ENCODE measurements around the gene ZNF761. TPM values are rescaled to one million over a fixed set of nuclear protein-coding genes. Genes with fewer than 3 reads are reported as not detected.
"Not testable (repeated sequence)": the region's sequence is repeated elsewhere in the genome, so short reads cannot be mapped to it uniquely, and the experiment has no call there.

Gene ZNF761
- total RNA-seq, 2 experiments from 2014 or later = 14.0 to 16.0 TPM

DNA sequence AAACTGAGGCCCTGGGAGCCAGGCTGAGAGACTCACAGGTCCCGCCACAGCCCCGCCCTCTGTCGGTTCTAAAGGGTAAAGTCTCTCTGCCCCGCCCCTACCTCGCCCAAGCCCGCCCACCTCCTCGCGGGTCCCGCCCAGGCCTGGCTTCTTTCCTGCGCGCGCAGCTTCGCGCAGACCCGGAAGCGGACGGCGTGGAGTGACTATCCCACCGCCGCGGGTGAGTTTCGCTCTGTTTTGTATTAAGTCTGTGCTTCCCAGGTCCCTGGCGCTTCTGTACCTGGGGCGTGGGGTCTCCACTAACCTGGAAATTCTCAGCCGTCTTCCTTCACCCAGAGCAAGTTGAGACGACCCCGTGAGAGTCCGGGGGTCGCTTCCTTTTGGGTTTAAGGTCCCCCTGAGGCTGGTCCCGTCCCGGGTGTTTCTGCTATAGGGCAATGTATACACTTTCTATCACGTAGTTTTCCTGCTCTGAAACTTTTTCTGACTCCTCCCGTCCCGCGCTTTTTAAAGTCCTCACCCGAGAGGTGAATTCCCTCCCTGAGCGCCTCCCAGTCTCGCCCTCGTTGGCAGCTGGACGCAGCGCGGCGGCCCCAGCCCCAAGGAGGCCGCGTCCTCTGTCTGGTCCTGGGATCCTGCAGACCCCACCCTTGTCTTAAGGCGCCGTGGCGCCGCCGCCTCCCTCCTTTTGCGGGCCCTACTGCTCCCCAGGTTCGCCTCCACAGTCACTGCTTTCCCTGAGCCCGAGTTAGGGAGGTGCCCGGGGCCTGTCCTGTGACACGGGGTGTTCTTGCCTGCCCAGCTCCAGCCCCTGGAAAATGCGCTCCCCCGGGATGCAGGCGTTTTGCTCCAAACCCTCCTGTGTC is 36.6 kb upstream of the ZNF761 start, which contains the start of gene ZNF765:
Gene ZNF765, plus strand, starts transcription at position 176 of the 866 bp plus-strand sequence. CDS start 2,867 bp downstream, outside the sequence.
- peak; percentile 92 for DNase-seq (ENCODE audit: low spot score)
- H3K36me3 ChIP-seq (ENCODE audit: insufficient read depth, low read length) = peaks cover 19% of the 10 kb centered on the region
- H3K4me3 ChIP-seq (ENCODE audit: low read depth, low read length, poor library complexity, severe bottlenecking) = peak within 1 kb of the TSS; percentile 87
- H3K4me1 ChIP-seq (ENCODE audit: insufficient read depth, low read length, poor library complexity, severe bottlenecking) = peaks cover 15% of the 10 kb centered on the region
- peak within 1 kb of the TSS; percentile 77; the same call in 1 of the 2 replicates for H2AFZ ChIP-seq (ENCODE audit: low read length)
- ChIA-PET POLR2A (no interaction called here), CTCF (ENCODE audit: unreplicated experiment) (no interaction called here)
- H4K20me1 ChIP-seq (ENCODE audit: insufficient read depth, low read length) = no peaks in the 10 kb centered on the region
- H3K9me2 ChIP-seq (ENCODE audit: insufficient read depth, low read length) = no peaks in the 10 kb centered on the region
- no peaks in the 10 kb centered on the region for H3K9me3 ChIP-seq (ENCODE audit: low read length)
- peak within 1 kb of the TSS; percentile 74 for H3K4me2 ChIP-seq (ENCODE audit: low read length)
- peak within 1 kb of the TSS; percentile 38 for H3K27ac ChIP-seq (ENCODE audit: low read depth, low read length, poor library complexity, severe bottlenecking)
- peaks cover 13% of the 10 kb centered on the region; the same call in 1 of the 2 replicates for H3K79me2 ChIP-seq (ENCODE audit: insufficient read depth, low read depth, low read length)
- TSS peak; percentile 61 for BruUV-seq (replicated peaks)
- no peak for TF ChIP-seq EZH2phosphoT487 (IDR thresholded peaks at IDR 0.05; ENCODE audit: borderline replicate concordance, low read depth, low read length)
- TF ChIP-seq, protein P1, sequence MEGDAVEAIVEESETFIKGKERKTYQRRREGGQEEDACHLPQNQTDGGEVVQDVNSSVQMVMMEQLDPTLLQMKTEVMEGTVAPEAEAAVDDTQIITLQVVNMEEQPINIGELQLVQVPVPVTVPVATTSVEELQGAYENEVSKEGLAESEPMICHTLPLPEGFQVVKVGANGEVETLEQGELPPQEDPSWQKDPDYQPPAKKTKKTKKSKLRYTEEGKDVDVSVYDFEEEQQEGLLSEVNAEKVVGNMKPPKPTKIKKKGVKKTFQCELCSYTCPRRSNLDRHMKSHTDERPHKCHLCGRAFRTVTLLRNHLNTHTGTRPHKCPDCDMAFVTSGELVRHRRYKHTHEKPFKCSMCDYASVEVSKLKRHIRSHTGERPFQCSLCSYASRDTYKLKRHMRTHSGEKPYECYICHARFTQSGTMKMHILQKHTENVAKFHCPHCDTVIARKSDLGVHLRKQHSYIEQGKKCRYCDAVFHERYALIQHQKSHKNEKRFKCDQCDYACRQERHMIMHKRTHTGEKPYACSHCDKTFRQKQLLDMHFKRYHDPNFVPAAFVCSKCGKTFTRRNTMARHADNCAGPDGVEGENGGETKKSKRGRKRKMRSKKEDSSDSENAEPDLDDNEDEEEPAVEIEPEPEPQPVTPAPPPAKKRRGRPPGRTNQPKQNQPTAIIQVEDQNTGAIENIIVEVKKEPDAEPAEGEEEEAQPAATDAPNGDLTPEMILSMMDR (conservative IDR thresholded peaks at IDR 0.05; ENCODE audit: low read length) = peak; percentile 47
- intact Hi-C loops (cut with micrococcal nuclease; ENCODE audit: unreplicated experiment) = loop anchor here (10.0 kb wide), 1 partner anchor 200 kb away; the partner anchor contains the start of gene ZNF665

DNA sequence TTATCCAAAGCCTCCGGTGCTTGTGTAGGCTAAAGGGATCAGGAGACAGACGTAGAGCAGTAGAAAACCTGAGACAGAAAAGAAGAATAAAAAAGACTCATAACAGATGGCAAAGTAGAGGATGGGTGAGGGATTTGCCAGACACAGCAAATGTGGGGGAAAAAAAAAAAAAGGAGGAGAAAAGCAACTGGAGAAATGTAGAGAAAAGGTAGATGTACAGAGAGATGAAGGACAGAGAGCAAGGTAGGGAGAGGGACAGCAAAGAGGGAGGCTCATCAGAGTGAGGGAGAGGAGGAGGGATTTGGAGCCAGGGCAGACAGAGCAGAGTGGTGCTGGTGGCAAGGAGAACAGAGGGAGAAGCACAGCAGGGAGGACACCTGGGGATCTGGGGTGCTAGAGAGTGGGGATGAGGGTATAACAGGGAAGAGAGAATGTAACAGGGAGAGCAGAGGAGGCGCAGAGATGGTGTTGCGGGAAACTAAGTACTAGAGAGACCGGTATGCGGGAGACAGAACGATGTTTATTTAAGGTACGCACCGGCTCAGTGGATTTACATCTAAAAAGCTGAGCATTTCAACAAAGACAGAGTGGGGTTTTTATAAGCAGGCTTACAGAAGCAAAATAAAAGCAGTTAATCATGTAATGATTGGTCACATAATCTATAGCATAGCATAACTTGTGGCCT is 35.8 kb upstream of the ZNF761 start:
- peak overlapping the region; percentile 87 for H3K4me3 ChIP-seq (ENCODE audit: low read depth, low read length, poor library complexity, severe bottlenecking)
- H3K9me2 ChIP-seq (ENCODE audit: insufficient read depth, low read length); CTCF ChIA-PET (ENCODE audit: unreplicated experiment); H3K27ac ChIP-seq (ENCODE audit: low read depth, low read length, poor library complexity, severe bottlenecking); H3K9me3 ChIP-seq (ENCODE audit: low read length); H3K4me1 ChIP-seq (ENCODE audit: insufficient read depth, low read length, poor library complexity, severe bottlenecking); DNase-seq (ENCODE audit: low spot score); BruUV-seq (replicated peaks); H4K20me1 ChIP-seq (ENCODE audit: insufficient read depth, low read length): not testable (repeated sequence)
- peaks cover 27% of the 10 kb centered on the region for H3K36me3 ChIP-seq (ENCODE audit: insufficient read depth, low read length)
- peaks cover 13% of the 10 kb centered on the region; the same call in 1 of the 2 replicates for H3K79me2 ChIP-seq (ENCODE audit: insufficient read depth, low read depth, low read length)
- intact Hi-C loops (cut with micrococcal nuclease; ENCODE audit: unreplicated experiment) = loop anchor here (10.0 kb wide), 1 partner anchor 201 kb away; the partner anchor contains the start of gene ZNF665
- peak overlapping the region; percentile 77; the same call in 1 of the 2 replicates for H2AFZ ChIP-seq (ENCODE audit: low read length)
- POLR2A ChIA-PET = interaction anchor here (0.6 kb wide), 1 partner anchor 9 kb away, joined by 3 read pairs; no protein-coding TSS in a partner anchor
- peak overlapping the region; percentile 74 for H3K4me2 ChIP-seq (ENCODE audit: low read length)

DNA sequence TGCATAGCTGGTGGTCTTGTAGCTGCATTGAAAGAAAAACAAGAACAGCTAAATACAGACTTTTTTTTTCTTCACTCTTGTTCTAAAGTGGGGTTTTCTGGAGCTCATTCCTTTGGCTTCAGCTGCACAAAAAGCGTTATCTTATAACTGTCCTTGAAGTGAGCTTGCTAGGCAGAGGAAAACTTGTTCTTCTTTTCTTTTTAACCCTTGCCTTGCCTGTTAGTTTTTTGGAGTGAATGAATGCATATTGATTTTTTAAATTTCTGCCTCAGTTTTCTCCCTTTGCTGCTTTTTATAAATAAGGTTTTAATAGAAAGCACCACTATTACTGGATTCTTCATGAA is 35.3 kb upstream of the ZNF761 start:
- Histone ChIP-seq H2AFZ (ENCODE audit: low read length) (no peak overlapping the region), H3K36me3 (ENCODE audit: insufficient read depth, low read length) (peaks cover 30% of the 10 kb centered on the region), H3K4me3 (ENCODE audit: low read depth, low read length, poor library complexity, severe bottlenecking) (peak overlapping the region; percentile 87), H3K4me2 (ENCODE audit: low read length) (peak overlapping the region; percentile 74), H3K79me2 (ENCODE audit: insufficient read depth, low read depth, low read length) (peaks cover 13% of the 10 kb centered on the region; the same call in 1 of the 2 replicates), H3K9me3 (ENCODE audit: low read length) (no peaks in the 10 kb centered on the region), H3K27ac (ENCODE audit: low read depth, low read length, poor library complexity, severe bottlenecking) (no peak overlapping the region), H3K9me2 (ENCODE audit: insufficient read depth, low read length) (no peaks in the 10 kb centered on the region), H4K20me1 (ENCODE audit: insufficient read depth, low read length) (no peaks in the 10 kb centered on the region), H3K4me1 (ENCODE audit: insufficient read depth, low read length, poor library complexity, severe bottlenecking) (peaks cover 10% of the 10 kb centered on the region)
- ChIA-PET POLR2A (interaction anchor here (0.6 kb wide), 1 partner anchor 10 kb away, joined by 3 read pairs; no protein-coding TSS in a partner anchor), CTCF (ENCODE audit: unreplicated experiment) (no interaction called here)
- intact Hi-C loops (cut with micrococcal nuclease; ENCODE audit: unreplicated experiment) = loop anchor here (10.0 kb wide), 1 partner anchor 202 kb away; the partner anchor contains the start of gene ZNF665
- no TSS peak for BruUV-seq (replicated peaks)
- TF ChIP-seq, protein P1 (conservative IDR thresholded peaks at IDR 0.05; ENCODE audit: low read length) = no peak
- no peak for TF ChIP-seq EZH2phosphoT487 (IDR thresholded peaks at IDR 0.05; ENCODE audit: borderline replicate concordance, low read depth, low read length)
- DNase-seq (ENCODE audit: low spot score) = no peak

DNA sequence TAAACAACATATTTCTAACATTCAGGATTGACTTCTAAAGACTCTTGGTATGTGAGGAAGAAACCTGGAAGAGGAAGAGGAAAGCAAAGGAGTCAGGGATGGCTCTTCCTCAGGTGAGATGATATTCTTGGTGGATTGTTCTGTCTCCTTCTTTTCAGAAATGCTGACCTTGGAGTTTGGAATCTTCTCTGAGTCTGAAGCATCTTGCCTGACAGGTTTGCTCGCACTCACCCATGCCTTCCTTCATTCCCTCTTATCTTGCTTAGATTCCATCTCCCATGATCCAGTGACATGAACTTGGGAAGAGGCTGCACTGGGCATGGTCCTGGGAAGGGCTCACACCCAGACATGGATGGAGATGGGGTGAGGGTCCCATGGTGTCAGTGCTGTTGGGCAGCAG is 33.9 kb upstream of the ZNF761 start:
- H3K4me3 ChIP-seq (ENCODE audit: low read depth, low read length, poor library complexity, severe bottlenecking); BruUV-seq (replicated peaks); H3K4me1 ChIP-seq (ENCODE audit: insufficient read depth, low read length, poor library complexity, severe bottlenecking); CTCF ChIA-PET (ENCODE audit: unreplicated experiment); DNase-seq (ENCODE audit: low spot score); POLR2A ChIA-PET; H3K9me2 ChIP-seq (ENCODE audit: insufficient read depth, low read length); H3K9me3 ChIP-seq (ENCODE audit: low read length); H2AFZ ChIP-seq (ENCODE audit: low read length); H3K27ac ChIP-seq (ENCODE audit: low read depth, low read length, poor library complexity, severe bottlenecking); H4K20me1 ChIP-seq (ENCODE audit: insufficient read depth, low read length); H3K4me2 ChIP-seq (ENCODE audit: low read length): not testable (repeated sequence)
- Histone ChIP-seq H3K79me2 (ENCODE audit: insufficient read depth, low read depth, low read length) (peaks cover 13% of the 10 kb centered on the region; the same call in 1 of the 2 replicates), H3K36me3 (ENCODE audit: insufficient read depth, low read length) (peaks cover 45% of the 10 kb centered on the region)
- intact Hi-C loops (cut with micrococcal nuclease; ENCODE audit: unreplicated experiment) = loop anchor here (10.0 kb wide), 1 partner anchor 203 kb away; the partner anchor contains the start of gene ZNF665

Measured in OCI-LY7 (cell line).